ENCODE results near the gene PTPRS.

Gene PTPRS

GRCh38 chr19:5334824-5335500 lies 5.7 kb downstream of the PTPRS start:
- in situ Hi-C loops (cut with MboI; ENCODE audit: low sequenced_read_pairs, unreplicated experiment), result no loop called here
- DNase-seq (ENCODE audit: low spot score), result no peak
- TF ChIP-seq CTCF (IDR thresholded peaks at IDR 0.05; ENCODE audit: borderline replicate concordance, control extremely low read depth, extremely low read depth, insufficient read depth, missing control alignments), result no peak

GRCh38 chr19:5334366-5334739 lies 6.3 kb downstream of the PTPRS start:
- DNase-seq (ENCODE audit: low spot score), result no peak
- TF ChIP-seq CTCF (IDR thresholded peaks at IDR 0.05; ENCODE audit: borderline replicate concordance, control extremely low read depth, extremely low read depth, insufficient read depth, missing control alignments), result no peak
- in situ Hi-C loops (cut with MboI; ENCODE audit: low sequenced_read_pairs, unreplicated experiment), result no loop called here

GRCh38 chr19:5333581-5334365 lies 6.8 kb downstream of the PTPRS start:
- in situ Hi-C loops (cut with MboI; ENCODE audit: low sequenced_read_pairs, unreplicated experiment), result no loop called here
- no peak for DNase-seq (ENCODE audit: low spot score)
- no peak for TF ChIP-seq CTCF (IDR thresholded peaks at IDR 0.05; ENCODE audit: borderline replicate concordance, control extremely low read depth, extremely low read depth, insufficient read depth, missing control alignments)

GRCh38 chr19:5332501-5332900 lies 8.1 kb downstream of the PTPRS start:
- no peak for DNase-seq (ENCODE audit: low spot score)
- TF ChIP-seq CTCF (IDR thresholded peaks at IDR 0.05; ENCODE audit: borderline replicate concordance, control extremely low read depth, extremely low read depth, insufficient read depth, missing control alignments), result no peak
- in situ Hi-C loops (cut with MboI; ENCODE audit: low sequenced_read_pairs, unreplicated experiment), result no loop called here

GRCh38 chr19:5331790-5332189 lies 8.8 kb downstream of the PTPRS start:
- no peak for DNase-seq (ENCODE audit: low spot score)
- in situ Hi-C loops (cut with MboI; ENCODE audit: low sequenced_read_pairs, unreplicated experiment), result no loop called here
- no peak for TF ChIP-seq CTCF (IDR thresholded peaks at IDR 0.05; ENCODE audit: borderline replicate concordance, control extremely low read depth, extremely low read depth, insufficient read depth, missing control alignments)

- TF ChIP-seq CTCF (IDR thresholded peaks at IDR 0.05; ENCODE audit: borderline replicate concordance, control extremely low read depth, extremely low read depth, insufficient read depth, missing control alignments), result no peak
- peak; percentile 81 for DNase-seq (ENCODE audit: low spot score)
- in situ Hi-C loops (cut with MboI; ENCODE audit: low sequenced_read_pairs, unreplicated experiment), result no loop called here
Observed at GRCh38 chr19:5330307-5330720, 10.3 kb downstream of the PTPRS start.
